Measurements from ENCODE around the gene TTBK2.
A peak's percentile ranks its signal among the peaks of the same experiment; 100 is the strongest.
"Not testable (repeated sequence)": the region's sequence is repeated elsewhere in the genome, so short reads cannot be mapped to it uniquely, and the experiment has no call there.

Gene TTBK2

GRCh38 chr15:42920519-42921341 is at the start of gene TTBK2:
Gene TTBK2 (minus strand): TSS chr15:42920778. CDS start chr15:42878617, 42,161 bp downstream.
- DNase-seq (ENCODE audit: low spot score): peak; percentile 97

DNA sequence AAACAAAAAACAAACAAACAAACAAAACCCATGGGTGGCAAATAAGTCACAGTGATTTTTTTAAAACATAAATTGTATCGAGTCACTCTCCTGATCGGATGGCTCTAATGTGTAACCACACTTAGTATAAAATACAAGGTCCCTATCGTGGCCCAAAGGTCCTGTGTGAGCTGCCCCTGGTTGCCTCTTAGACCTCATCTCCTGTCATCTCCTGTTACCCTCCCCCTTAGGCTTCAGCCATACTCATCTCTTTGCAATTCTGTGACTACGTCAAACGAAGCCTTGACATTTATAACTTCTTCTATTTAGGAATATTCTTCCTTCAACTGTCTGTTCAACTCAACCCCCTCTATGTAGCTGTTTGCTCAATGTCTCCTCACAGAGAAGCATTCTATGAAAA is 43.9 kb upstream of the TTBK2 start:
- DNase-seq (ENCODE audit: low spot score): no peak

- peak; percentile 13 for DNase-seq (ENCODE audit: low spot score)
These were observed 34.9 kb upstream of the TTBK2 start for GRCh38 chr15:42955518-42955917.

GRCh38 chr15:42954291-42954690 is 33.7 kb upstream of the TTBK2 start:
- no peak for DNase-seq (ENCODE audit: low spot score)

DNA sequence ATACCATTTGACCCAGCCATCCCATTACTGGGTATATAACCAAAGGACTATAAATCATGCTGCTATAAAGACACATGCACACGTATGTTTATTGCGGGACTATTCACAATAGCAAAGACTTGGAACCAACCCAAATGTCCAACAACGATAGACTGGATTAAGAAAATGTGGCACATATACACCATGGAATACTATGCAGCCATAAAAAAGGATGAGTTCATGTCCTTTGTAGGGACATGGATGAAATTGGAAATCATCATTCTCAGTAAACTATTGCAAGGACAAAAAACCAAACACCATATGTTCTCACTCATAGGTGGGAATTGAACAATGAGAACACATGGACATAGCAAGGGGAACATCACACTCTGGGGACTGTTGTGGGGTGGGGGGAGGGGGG is 28.3 kb upstream of the TTBK2 start:
- not testable (repeated sequence) for DNase-seq (ENCODE audit: low spot score)

- DNase-seq (ENCODE audit: low spot score): no peak
These were observed 19.9 kb upstream of the TTBK2 start for GRCh38 chr15:42940527-42940926.

DNA sequence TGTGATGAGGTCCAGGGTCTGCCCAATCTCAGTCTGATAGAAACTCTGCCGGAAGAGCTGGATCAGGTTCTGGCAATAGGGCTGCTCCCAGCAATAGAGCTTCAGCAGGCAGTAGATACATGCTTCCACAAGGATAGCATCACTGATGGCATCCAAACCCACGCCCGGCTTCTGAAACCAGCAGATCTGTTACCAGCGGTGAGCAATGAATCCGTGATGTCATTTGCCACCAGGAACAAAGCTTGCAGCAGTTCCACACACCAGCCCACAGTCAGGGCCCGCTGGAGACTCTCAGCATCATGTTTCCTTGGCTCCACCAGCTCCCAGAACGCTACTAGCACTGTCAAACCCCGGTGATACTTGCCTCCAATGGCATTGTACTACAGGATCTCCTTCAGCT is 19.3 kb upstream of the TTBK2 start:
- no peak for DNase-seq (ENCODE audit: low spot score)

DNA sequence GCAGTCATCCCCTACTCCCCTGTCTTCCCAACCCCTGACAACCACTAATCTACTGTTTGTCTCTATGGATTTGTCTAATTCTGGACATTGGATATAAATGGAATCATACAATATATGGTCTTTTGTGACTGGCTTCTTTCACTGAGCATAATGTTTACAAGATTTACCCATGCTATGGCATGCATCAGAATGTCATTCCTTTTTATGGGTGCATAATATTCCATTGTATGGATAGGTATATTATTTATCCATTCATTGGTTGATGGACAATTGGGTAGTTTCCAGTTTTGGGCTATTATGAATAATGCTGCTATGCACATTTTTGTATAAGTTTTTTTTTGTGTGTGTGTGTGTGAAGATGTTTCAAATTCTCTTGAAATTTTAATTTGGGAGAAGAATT is 16.6 kb upstream of the TTBK2 start:
- no peak for DNase-seq (ENCODE audit: low spot score)

DNA sequence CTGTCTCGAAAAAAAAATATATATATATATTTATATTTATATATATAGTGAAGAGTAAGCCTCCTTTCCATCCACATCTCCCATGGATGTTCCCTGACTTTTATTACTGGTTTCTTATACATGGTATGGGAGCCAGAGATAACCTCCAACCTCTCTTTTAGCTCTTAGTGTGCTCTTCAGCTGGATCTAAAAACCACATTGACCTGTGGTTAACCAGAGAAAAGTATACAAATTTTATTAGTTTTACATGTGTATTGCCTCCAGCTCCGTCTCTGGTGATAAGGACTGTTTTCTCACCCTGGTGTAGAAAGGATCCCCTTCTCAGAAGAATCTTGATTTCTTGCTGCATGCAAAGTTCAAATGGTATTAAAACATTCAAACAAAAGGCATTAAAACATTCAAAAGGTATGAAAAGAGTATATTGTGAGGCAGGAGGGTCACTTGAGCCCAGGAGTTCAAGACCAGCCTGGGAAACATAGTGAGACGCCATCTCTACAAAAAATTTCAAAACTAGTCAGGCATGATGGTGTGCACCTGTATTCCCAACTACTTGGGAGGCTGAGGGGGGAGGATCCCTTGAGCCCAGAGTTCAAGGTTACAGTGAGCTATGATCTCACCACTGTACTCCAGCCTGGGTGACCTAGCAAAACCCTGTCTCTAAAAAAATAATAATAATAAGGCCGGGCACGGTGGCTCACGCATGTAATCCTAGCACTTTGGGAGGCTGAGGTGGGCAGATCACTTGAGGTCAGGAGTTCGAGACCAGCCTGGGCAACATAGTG is 13.5 kb upstream of the TTBK2 start:
- DNase-seq (ENCODE audit: low spot score): no peak

DNA sequence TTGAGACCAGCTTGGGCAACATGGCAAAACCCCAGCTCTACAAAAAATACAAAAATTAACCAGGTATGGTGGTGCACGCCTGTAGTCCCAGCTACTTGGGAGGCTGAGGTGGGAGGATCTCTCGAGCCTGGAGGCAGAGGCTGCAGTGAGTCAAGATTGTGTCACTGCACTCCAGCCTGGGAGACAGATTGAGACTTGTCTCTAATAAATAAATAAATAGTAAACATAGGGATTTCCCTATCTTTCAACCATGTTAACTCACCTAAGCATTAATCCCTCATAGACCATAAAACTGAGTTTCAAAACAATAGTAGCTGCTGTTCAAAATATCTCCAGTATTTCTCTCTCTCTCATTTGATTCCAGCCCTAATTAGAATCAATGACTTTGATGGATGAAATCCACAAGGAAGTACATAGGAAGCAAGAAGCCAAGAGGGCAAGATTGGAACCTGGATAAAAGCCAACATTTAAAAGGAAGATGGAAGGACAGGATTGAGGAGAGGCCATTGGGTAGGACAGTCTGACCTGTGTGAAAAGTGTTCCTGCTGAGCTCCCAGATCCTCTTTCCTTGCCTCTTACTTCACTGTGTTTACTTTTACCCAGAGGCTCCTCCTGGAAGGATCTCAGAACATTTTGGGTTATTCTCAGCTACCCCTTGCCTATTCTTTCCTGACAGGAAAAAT is 12.4 kb upstream of the TTBK2 start:
- DNase-seq (ENCODE audit: low spot score): no peak

GRCh38 chr15:42931702-42932486 is 11.3 kb upstream of the TTBK2 start:
- no peak for DNase-seq (ENCODE audit: low spot score)

GRCh38 chr15:42929306-42929848 is 8.8 kb upstream of the TTBK2 start:
- DNase-seq (ENCODE audit: low spot score): no peak

GRCh38 chr15:42921342-42921731 is 759 bp upstream of the TTBK2 start:
- peak; percentile 22 for DNase-seq (ENCODE audit: low spot score)

DNA sequence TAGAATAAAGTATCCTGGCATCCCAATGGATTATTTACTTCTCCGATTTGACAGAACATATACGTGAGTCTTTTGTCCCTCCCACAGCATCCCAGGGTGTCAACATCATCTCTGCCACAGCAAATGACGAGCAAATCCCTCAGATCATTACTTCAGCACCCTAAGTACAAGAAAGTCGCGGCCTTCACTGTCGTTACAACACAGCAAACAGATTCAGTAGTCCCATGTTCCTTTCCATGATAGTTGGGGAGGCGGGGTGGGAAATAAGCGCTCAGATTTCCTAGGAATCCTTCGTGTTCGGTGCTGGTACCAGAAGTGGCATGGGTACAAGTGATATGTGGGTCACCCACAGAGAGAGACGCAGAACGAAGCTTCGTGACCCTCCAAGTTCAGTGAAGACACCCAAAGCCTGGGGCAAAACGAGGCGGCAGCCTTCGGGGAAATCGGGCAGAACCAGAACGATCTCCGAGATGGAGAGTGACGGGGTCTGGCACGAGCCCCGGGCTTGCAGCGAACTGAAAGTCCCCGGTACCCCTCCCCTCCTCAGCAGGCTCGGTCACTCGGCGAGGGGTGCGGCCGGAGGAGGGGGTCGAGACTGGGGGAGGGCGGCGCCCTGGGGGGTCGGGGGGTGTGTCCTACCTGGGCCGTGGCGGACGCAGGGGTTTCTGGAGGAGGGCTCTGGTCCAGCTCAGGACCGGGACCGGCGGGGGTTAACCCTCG is 619 bp downstream of the TTBK2 start:
- peak; percentile 24 for DNase-seq (ENCODE audit: low spot score)

- no peak for DNase-seq (ENCODE audit: low spot score)
These were observed 1.3 kb downstream of the TTBK2 start for GRCh38 chr15:42919308-42919707.

DNA sequence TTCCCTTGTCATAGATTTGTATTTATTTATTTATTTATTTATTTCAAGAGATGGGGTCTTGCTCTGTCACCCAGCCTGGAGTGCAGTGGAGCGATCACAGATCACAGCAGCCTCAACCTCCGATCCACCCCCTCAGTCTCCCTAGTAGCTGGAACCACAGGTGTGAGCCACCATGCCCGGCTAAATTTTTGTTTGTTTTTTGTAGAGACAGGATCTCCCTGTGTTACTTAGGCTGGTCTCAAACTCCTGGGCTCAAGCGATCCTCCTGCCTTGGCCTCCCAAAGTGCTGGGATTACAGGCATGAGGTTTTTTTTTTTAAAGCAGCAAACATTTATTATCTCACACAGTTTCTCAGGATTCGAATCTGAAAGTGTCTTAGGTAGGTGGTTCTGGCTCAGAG is 2.5 kb downstream of the TTBK2 start:
- no peak for DNase-seq (ENCODE audit: low spot score)

DNA sequence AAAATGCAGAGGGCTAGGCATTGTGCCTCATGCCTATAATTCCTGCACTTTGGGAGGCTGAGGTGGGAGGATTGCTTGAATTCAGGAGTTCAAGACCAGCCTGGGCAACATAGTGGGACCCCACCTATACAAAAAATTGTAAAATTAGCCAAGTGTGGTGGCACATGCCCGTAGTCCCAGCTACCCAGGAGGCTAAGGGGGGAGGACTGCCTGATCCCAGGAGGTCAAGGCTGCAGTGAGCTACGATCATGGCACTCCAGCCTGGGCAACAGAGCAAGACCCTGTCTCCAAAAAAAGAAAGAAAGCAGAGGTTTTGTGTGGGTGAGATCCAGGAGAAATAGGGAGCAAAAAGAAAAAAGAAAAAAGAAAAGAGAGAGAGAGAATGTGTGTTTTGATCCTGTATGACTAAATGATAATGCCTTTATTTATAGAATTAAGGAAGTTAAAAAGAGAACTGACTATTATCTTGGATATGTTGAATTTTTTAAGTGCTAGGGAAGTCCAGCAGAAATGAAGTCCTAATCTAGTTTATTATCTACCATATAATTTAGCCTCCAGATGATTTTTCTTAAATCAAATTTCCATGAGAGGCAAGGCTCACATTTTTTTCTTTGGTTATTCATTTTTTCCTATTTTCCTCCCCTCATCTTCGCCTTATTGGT is 4.8 kb downstream of the TTBK2 start:
- DNase-seq (ENCODE audit: low spot score): no peak

GRCh38 chr15:42914728-42915497 is 5.7 kb downstream of the TTBK2 start:
- DNase-seq (ENCODE audit: low spot score): no peak

- no peak for DNase-seq (ENCODE audit: low spot score)
These were observed 9.5 kb downstream of the TTBK2 start for GRCh38 chr15:42911058-42911592.
